ENCODE measurements around the gene ARHGAP9. TPM values are rescaled to one million over a fixed set of nuclear protein-coding genes. Genes with fewer than 3 reads are reported as not detected.

ARHGAP9 gene
- polyA plus RNA-seq, 1 of the 3 experiments (the other 2 are of a cell fraction), result 0.66 TPM

DNA sequence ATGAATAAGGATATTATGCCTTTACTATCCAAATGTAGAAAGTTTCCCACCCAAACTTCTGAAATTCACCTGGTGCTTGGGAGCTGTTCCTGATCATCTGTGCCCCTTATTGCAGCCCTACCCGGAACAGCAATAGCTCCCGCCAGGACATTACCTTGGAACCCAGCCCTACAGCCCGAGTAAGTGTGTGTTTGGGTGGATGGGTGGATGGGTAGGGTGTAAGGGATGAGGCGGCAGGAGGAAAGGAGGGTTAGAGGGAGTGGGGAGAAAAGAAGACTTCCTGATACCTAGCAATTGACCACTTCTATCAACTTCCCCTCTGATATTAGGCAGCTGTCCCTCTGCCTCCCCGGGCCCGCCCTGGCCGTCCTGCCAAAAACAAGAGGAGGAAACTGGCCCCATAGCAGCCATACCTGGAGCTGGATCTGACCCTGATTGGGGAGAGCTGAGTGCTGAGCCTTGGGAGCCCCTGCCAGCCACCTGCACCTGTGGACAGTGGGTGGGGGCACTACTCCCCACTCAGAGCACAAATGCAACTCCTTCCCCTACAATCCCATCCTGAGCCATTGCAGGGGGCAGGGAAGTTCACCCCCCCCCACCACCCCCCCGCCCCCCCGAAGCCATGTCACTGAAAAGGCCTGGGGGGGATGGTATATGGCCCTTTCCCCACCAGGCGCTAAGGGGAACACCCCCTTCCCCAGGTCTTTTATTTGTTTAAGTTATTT is 49.3 kb upstream of the ARHGAP9 start:
- H3K27ac ChIP-seq (ENCODE audit: low read depth in 2 of 2, low read length in 1 of 2), result peak overlapping the region in 1 of 2 experiments; percentile 18; a peak in 2 of 4 replicates
- DNase-seq, result no peak
- H3F3A ChIP-seq (replicated peaks; ENCODE audit: insufficient read depth), result peaks cover 12% of the 10 kb centered on the region
- no peaks in the 10 kb centered on the region for H3K27me3 ChIP-seq (ENCODE audit: insufficient read depth)
- H3K4me2 ChIP-seq, result no peak overlapping the region
- peaks cover 2 to 11% of the 10 kb centered on the region in 2 experiments for H3K4me1 ChIP-seq (ENCODE audit: control insufficient read depth in 1 of 2, insufficient read depth in 2 of 2, low read depth in 1 of 2, low read length in 1 of 2)
- H3K9me3 ChIP-seq, result no peaks in the 10 kb centered on the region
- POLR2A ChIA-PET, result interaction anchor here (1.8 kb wide), 1 partner anchor 9 kb away, joined by 5 read pairs; no protein-coding TSS in a partner anchor
- WGBS (ENCODE audit: low lambda C conversion rate), result 83% methylated on average over 8 of the region's 10 CpGs
- H2AFZ ChIP-seq (ENCODE audit: low read depth), result no peak overlapping the region
- peaks cover 4% of the 10 kb centered on the region; the same call in 1 of the 2 replicates for H4K20me1 ChIP-seq (ENCODE audit: insufficient read depth)
- H3K9ac ChIP-seq, result no peak overlapping the region
- peaks cover 46 to 91% of the 10 kb centered on the region in 2 experiments for H3K36me3 ChIP-seq (replicated peaks in 1 of 2; ENCODE audit: control insufficient read depth in 1 of 2, insufficient read depth in 2 of 2, low read length in 1 of 2)
- H3K9me2 ChIP-seq, result no peaks in the 10 kb centered on the region
- H3K79me2 ChIP-seq (ENCODE audit: insufficient read depth), result peaks cover 19% of the 10 kb centered on the region
- TF ChIP-seq CHD2 (IDR thresholded peaks at IDR 0.05; ENCODE audit: low read length, partially characterized antibody), result no peak
- no peak for TF ChIP-seq GATA2 (CRISPR knock-in tag; IDR thresholded peaks at IDR 0.05)
- no peak for TF ChIP-seq MXI1 (IDR thresholded peaks at IDR 0.05; ENCODE audit: low read depth, low read length)
- TF ChIP-seq SMC3 (IDR thresholded peaks at IDR 0.05; ENCODE audit: low read depth, low read length), result no peak
- TF ChIP-seq POLR2AphosphoS5 (IDR thresholded peaks at IDR 0.05; ENCODE audit: low read depth, low read length), result no peak
- no peak for TF ChIP-seq NRF1 (IDR thresholded peaks at IDR 0.05; ENCODE audit: low read depth, low read length)
- no peak for TF ChIP-seq YY1 (IDR thresholded peaks at IDR 0.05; ENCODE audit: low read depth)
- no peak for TF ChIP-seq SIN3A (IDR thresholded peaks at IDR 0.05; ENCODE audit: borderline replicate concordance, low read depth, low read length)
- TF ChIP-seq EP300 (IDR thresholded peaks at IDR 0.05; ENCODE audit: borderline replicate concordance in 1 of 2, low read depth in 1 of 2, low read length in 1 of 2), result no peak
- TF ChIP-seq, protein P1, sequence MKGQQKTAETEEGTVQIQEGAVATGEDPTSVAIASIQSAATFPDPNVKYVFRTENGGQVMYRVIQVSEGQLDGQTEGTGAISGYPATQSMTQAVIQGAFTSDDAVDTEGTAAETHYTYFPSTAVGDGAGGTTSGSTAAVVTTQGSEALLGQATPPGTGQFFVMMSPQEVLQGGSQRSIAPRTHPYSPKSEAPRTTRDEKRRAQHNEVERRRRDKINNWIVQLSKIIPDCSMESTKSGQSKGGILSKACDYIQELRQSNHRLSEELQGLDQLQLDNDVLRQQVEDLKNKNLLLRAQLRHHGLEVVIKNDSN (IDR thresholded peaks at IDR 0.05; ENCODE audit: borderline replicate concordance, low read depth), result no peak
- no peak for TF ChIP-seq RCOR1 (IDR thresholded peaks at IDR 0.05; ENCODE audit: low read length)
- TF ChIP-seq, protein P2, sequence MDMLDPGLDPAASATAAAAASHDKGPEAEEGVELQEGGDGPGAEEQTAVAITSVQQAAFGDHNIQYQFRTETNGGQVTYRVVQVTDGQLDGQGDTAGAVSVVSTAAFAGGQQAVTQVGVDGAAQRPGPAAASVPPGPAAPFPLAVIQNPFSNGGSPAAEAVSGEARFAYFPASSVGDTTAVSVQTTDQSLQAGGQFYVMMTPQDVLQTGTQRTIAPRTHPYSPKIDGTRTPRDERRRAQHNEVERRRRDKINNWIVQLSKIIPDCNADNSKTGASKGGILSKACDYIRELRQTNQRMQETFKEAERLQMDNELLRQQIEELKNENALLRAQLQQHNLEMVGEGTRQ (IDR thresholded peaks at IDR 0.05; ENCODE audit: borderline replicate concordance, low read depth, low read length), result no peak
- no peak for TF ChIP-seq TEAD4 (IDR thresholded peaks at IDR 0.05; ENCODE audit: borderline replicate concordance, insufficient read depth)
- H3K4me3 ChIP-seq (ENCODE audit: low read depth in 2 of 2, low read length in 1 of 2), result no peak overlapping the region
- CTCF ChIA-PET, result interaction anchor here (1.3 to 1.5 kb wide), 2 partner anchors 11 to 104 kb away, joined by 3 to 4 read pairs; partner anchors contain the start of gene B4GALNT1

DNA sequence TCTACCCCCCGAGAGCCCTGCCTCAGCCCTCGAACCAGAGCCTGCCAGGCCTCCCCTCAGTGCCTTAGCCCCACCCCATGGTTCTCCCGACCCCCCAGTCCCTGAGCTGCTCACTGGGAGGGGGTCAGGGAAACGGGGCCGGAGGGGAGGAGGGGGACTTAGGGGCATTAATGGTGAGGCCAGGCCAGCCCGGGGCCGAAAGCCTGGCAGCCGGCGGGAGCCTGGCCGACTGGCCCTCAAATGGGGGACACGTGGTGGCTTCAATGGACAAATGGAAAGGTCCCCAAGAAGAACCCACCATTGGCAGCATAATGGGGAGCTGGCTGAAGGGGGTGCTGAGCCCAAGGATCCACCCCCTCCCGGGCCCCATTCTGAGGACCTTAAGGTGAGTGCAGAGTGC is 48.5 kb upstream of the ARHGAP9 start:
- Histone ChIP-seq H3K9me2 (no peaks in the 10 kb centered on the region), H3F3A (replicated peaks; ENCODE audit: insufficient read depth) (peaks cover 20% of the 10 kb centered on the region), H4K20me1 (ENCODE audit: insufficient read depth) (peaks cover 9% of the 10 kb centered on the region; the same call in 1 of the 2 replicates), H3K79me2 (ENCODE audit: insufficient read depth) (peaks cover 27% of the 10 kb centered on the region), H3K9me3 (no peaks in the 10 kb centered on the region), H2AFZ (ENCODE audit: low read depth) (no peak overlapping the region), H3K27ac (ENCODE audit: low read depth in 2 of 2, low read length in 1 of 2) (no peak overlapping the region), H3K36me3 (replicated peaks in 1 of 2; ENCODE audit: control insufficient read depth in 1 of 2, insufficient read depth in 2 of 2, low read length in 1 of 2) (peaks cover 40 to 88% of the 10 kb centered on the region in 2 experiments), H3K4me2 (no peak overlapping the region), H3K9ac (no peak overlapping the region), H3K4me1 (ENCODE audit: control insufficient read depth in 1 of 2, insufficient read depth in 2 of 2, low read depth in 1 of 2, low read length in 1 of 2) (peaks cover 6 to 19% of the 10 kb centered on the region in 2 experiments), H3K4me3 (ENCODE audit: low read depth in 2 of 2, low read length in 1 of 2) (no peak overlapping the region), H3K27me3 (ENCODE audit: insufficient read depth) (no peaks in the 10 kb centered on the region)
- POLR2A ChIA-PET, result interaction anchor here (1.1 to 1.8 kb wide), 2 partner anchors 10 to 11 kb away, joined by 4 to 5 read pairs; no protein-coding TSS in a partner anchor
- CTCF ChIA-PET, result interaction anchor here (1.5 kb wide), 1 partner anchor 12 kb away, joined by 4 read pairs; no protein-coding TSS in a partner anchor
- no peak for TF ChIP-seq MEF2A (IDR thresholded peaks at IDR 0.05; ENCODE audit: borderline replicate concordance, low read depth)
- DNase-seq, result no peak
- WGBS (ENCODE audit: low lambda C conversion rate), result 92% methylated on average over 11 of the region's 12 CpGs

Measured in SK-N-SH (cell line).